ENCODE measurements around the gene HRH2. TPM values are rescaled to one million over a fixed set of nuclear protein-coding genes. Genes with fewer than 3 reads are reported as not detected.

The HRH2 gene
- total and polyA plus RNA-seq, 4 donors = 1.8 to 36.1 (median 9.9) TPM

GRCh38 chr5:175624316-175624715 is 33.6 kb upstream of the HRH2 start:
- Histone ChIP-seq H3K4me3 (no peak overlapping the region), H3K9ac (ENCODE audit: insufficient read depth in 1 of 2, low read length in 2 of 2) (no peak overlapping the region), H3K9me3 (ENCODE audit: control insufficient read depth in 4 of 4, insufficient read depth in 3 of 4, low read length in 3 of 4) (peaks cover 0 to 21% (median 2%) of the 10 kb centered on the region in 4 donors), H3K36me3 (ENCODE audit: control insufficient read depth in 4 of 4, insufficient read depth in 4 of 4, low read length in 4 of 4) (no peaks in the 10 kb centered on the region), H3K27me3 (ENCODE audit: control insufficient read depth in 3 of 3, insufficient read depth in 3 of 3, low read length in 2 of 3) (no peaks in the 10 kb centered on the region), H3K4me1 (ENCODE audit: control insufficient read depth in 5 of 5, insufficient read depth in 5 of 5, low read length in 5 of 5) (peaks cover 0 to 1% (median 0%) of the 10 kb centered on the region in 5 donors), H3K27ac (ENCODE audit: low read depth in 1 of 2, low read length in 1 of 2) (no peak overlapping the region)
- no peak for TF ChIP-seq CTCF (IDR thresholded peaks at IDR 0.05; ENCODE audit: control extremely low read depth, extremely low read depth)
- DNase-seq = no peak
- ATAC-seq (ENCODE audit: insufficient read depth, low FRiP score) = no peak
- 56 to 73% methylated on average over 3 of the region's 3 CpGs for WGBS, 2 donors

GRCh38 chr5:175627005-175627404 is 30.9 kb upstream of the HRH2 start:
- Histone ChIP-seq H3K9me3 (ENCODE audit: control insufficient read depth in 4 of 4, insufficient read depth in 3 of 4, low read length in 3 of 4) (peaks cover 0 to 32% (median 6%) of the 10 kb centered on the region in 4 donors), H3K27me3 (ENCODE audit: control insufficient read depth in 3 of 3, insufficient read depth in 3 of 3, low read length in 2 of 3) (no peaks in the 10 kb centered on the region), H3K36me3 (ENCODE audit: control insufficient read depth in 4 of 4, insufficient read depth in 4 of 4, low read length in 4 of 4) (no peaks in the 10 kb centered on the region), H3K4me3 (no peak overlapping the region), H3K4me1 (ENCODE audit: control insufficient read depth in 5 of 5, insufficient read depth in 5 of 5, low read length in 5 of 5) (peaks cover 0 to 1% (median 0%) of the 10 kb centered on the region in 5 donors), H3K9ac (ENCODE audit: insufficient read depth in 1 of 2, low read length in 2 of 2) (no peak overlapping the region), H3K27ac (ENCODE audit: low read depth in 1 of 2, low read length in 1 of 2) (no peak overlapping the region)
- no peak for DNase-seq
- ATAC-seq (ENCODE audit: insufficient read depth, low FRiP score) = no peak
- TF ChIP-seq CTCF (IDR thresholded peaks at IDR 0.05; ENCODE audit: control extremely low read depth, extremely low read depth) = no peak
- WGBS, 2 donors = 75 to 82% methylated on average over 5 of the region's 5 CpGs

GRCh38 chr5:175627739-175628138 is 30.1 kb upstream of the HRH2 start:
- ATAC-seq (ENCODE audit: insufficient read depth, low FRiP score) = no peak
- H3K4me1 ChIP-seq (ENCODE audit: control insufficient read depth in 5 of 5, insufficient read depth in 5 of 5, low read length in 5 of 5) = peaks cover 0 to 1% (median 0%) of the 10 kb centered on the region in 5 donors
- peaks cover 0 to 32% (median 6%) of the 10 kb centered on the region in 4 donors for H3K9me3 ChIP-seq (ENCODE audit: control insufficient read depth in 4 of 4, insufficient read depth in 3 of 4, low read length in 3 of 4)
- 75 to 91% methylated on average over 4 of the region's 4 CpGs for WGBS, 2 donors
- no peak for DNase-seq
- H3K36me3 ChIP-seq (ENCODE audit: control insufficient read depth in 4 of 4, insufficient read depth in 4 of 4, low read length in 4 of 4) = no peaks in the 10 kb centered on the region
- no peak for TF ChIP-seq CTCF (IDR thresholded peaks at IDR 0.05; ENCODE audit: control extremely low read depth, extremely low read depth)
- no peak overlapping the region for H3K27ac ChIP-seq (ENCODE audit: low read depth in 1 of 2, low read length in 1 of 2)
- no peaks in the 10 kb centered on the region for H3K27me3 ChIP-seq (ENCODE audit: control insufficient read depth in 3 of 3, insufficient read depth in 3 of 3, low read length in 2 of 3)
- no peak overlapping the region for H3K9ac ChIP-seq (ENCODE audit: insufficient read depth in 1 of 2, low read length in 2 of 2)
- no peak overlapping the region for H3K4me3 ChIP-seq

GRCh38 chr5:175628668-175629067 is 29.2 kb upstream of the HRH2 start:
- Histone ChIP-seq H3K4me3 (no peak overlapping the region), H3K27ac (ENCODE audit: low read depth in 1 of 2, low read length in 1 of 2) (no peak overlapping the region), H3K9ac (ENCODE audit: insufficient read depth in 1 of 2, low read length in 2 of 2) (no peak overlapping the region), H3K4me1 (ENCODE audit: control insufficient read depth in 5 of 5, insufficient read depth in 5 of 5, low read length in 5 of 5) (no peaks in the 10 kb centered on the region), H3K9me3 (ENCODE audit: control insufficient read depth in 4 of 4, insufficient read depth in 3 of 4, low read length in 3 of 4) (peaks cover 0 to 28% (median 6%) of the 10 kb centered on the region in 4 donors), H3K36me3 (ENCODE audit: control insufficient read depth in 4 of 4, insufficient read depth in 4 of 4, low read length in 4 of 4) (no peaks in the 10 kb centered on the region), H3K27me3 (ENCODE audit: control insufficient read depth in 3 of 3, insufficient read depth in 3 of 3, low read length in 2 of 3) (no peaks in the 10 kb centered on the region)
- no peak for DNase-seq
- 84 to 91% methylated on average over 8 of the region's 8 CpGs for WGBS, 2 donors
- no peak for TF ChIP-seq CTCF (IDR thresholded peaks at IDR 0.05; ENCODE audit: control extremely low read depth, extremely low read depth)
- ATAC-seq (ENCODE audit: insufficient read depth, low FRiP score) = no peak
